IMR-90 (cell line): Measurements from ENCODE around the gene PCBP1. TPM values are rescaled to one million over a fixed set of nuclear protein-coding genes. Genes with fewer than 3 reads are reported as not detected.

ENCODE experiments used
- ATAC-seq: fragments of 200-7000 bp; cut with Tn5 transposase; 2 replicates; pipeline ENCODE4 v1.9.1; 2020; ENCODE audit warnings: low read depth, mild to moderate bottlenecking, moderate library complexity
- BruUV-seq: library from RNA; stranded (reverse); fragments of 400-500 nt; replicated peaks from 2 replicates; lab custom pipeline; 2021; lab: Mats Ljungman, UMichigan
- CTCF ChIA-PET: fragments of 300-600 bp; formaldehyde crosslinking; extraction: SDS; loops from one replicate; lab custom pipeline; 2021; ENCODE audit warnings: antibody characterized with exemption; lab: Yijun Ruan, JAX
- POLR2A ChIA-PET: fragments of 300-600 bp; sonication (Branson Sonifier 250); formaldehyde crosslinking; loops from one replicate; lab custom pipeline; 2022; ENCODE audit warnings: antibody characterized with exemption; ENCODE audit not compliant: unreplicated experiment; lab: Charles Lee
- DNase-seq: peaks from one replicate; pipeline ENCODE4 v3.0.0; 2013
- H2AFZ ChIP-seq: replicated peaks from 2 replicates; pipeline ENCODE3; 2013; ENCODE audit warnings: low read length, mild to moderate bottlenecking; ENCODE audit not compliant: poor library complexity
- H2AK5ac ChIP-seq: 2 replicates; pipeline ENCODE4 v1.6.1; 2013; ENCODE audit warnings: low read depth, low read length, inconsistent platforms
- H2AK9ac ChIP-seq: replicated peaks from 2 replicates; pipeline ENCODE3; 2013; ENCODE audit warnings: mild to moderate bottlenecking, low read depth, low read length, moderate library complexity; ENCODE audit not compliant: poor library complexity
- H2BK120ac ChIP-seq: 2 replicates; pipeline ENCODE4 v1.6.1; 2013; ENCODE audit warnings: low read depth, low read length, inconsistent platforms
- H2BK15ac ChIP-seq: 3 replicates; pipeline ENCODE4 v1.6.1; 2013; ENCODE audit warnings: low read depth, low read length, inconsistent platforms
- H2BK20ac ChIP-seq: 2 replicates; pipeline ENCODE4 v1.6.1; 2013; ENCODE audit warnings: low read depth, mild to moderate bottlenecking, inconsistent platforms, low read length, moderate library complexity
- H2BK5ac ChIP-seq: 2 replicates; pipeline ENCODE4 v1.6.1; 2013; ENCODE audit warnings: mild to moderate bottlenecking, low read depth, low read length, inconsistent platforms; ENCODE audit not compliant: poor library complexity, severe bottlenecking
- H3K14ac ChIP-seq: replicated peaks from 2 replicates; pipeline ENCODE4 v1.6.1; 2013; ENCODE audit warnings: low read depth, low read length, inconsistent platforms
- H3K18ac ChIP-seq: 2 replicates; pipeline ENCODE4 v1.6.1; 2013; ENCODE audit warnings: low read depth, low read length, control low read depth
- H3K23ac ChIP-seq: 2 replicates; pipeline ENCODE4 v1.6.1; 2013; ENCODE audit warnings: low read depth, low read length, inconsistent platforms
- H3K27ac ChIP-seq: 2 replicates; pipeline ENCODE4 v1.5.1; 2013; ENCODE audit warnings: mild to moderate bottlenecking, control low read depth, low read length; ENCODE audit not compliant: insufficient read depth
- H3K27me3 ChIP-seq: 2 replicates; pipeline ENCODE4 v1.6.1; 2013; ENCODE audit warnings: low read length; ENCODE audit not compliant: control insufficient read depth, insufficient read depth
- H3K36me3 ChIP-seq: 2 replicates; pipeline ENCODE4 v1.6.1; 2013; ENCODE audit warnings: low read length, mixed read lengths; ENCODE audit not compliant: control insufficient read depth, insufficient read depth
- H3K4ac ChIP-seq: 2 replicates; pipeline ENCODE4 v1.6.1; 2013; ENCODE audit warnings: low read depth, low read length, inconsistent platforms
- H3K4me1 ChIP-seq: 2 replicates; pipeline ENCODE4 v1.6.1; 2013; ENCODE audit warnings: low read length, mixed read lengths; ENCODE audit not compliant: control insufficient read depth, insufficient read depth
- H3K4me2 ChIP-seq: 2 replicates; pipeline ENCODE4 v1.6.1; 2013; ENCODE audit warnings: low read depth, mild to moderate bottlenecking, control low read depth, low read length, moderate library complexity
- H3K4me3 ChIP-seq: 2 replicates; pipeline ENCODE4 v1.5.1; 2013; ENCODE audit warnings: low read depth, mild to moderate bottlenecking, control low read depth, low read length, moderate library complexity; ENCODE audit not compliant: insufficient read depth
- H3K56ac ChIP-seq: 2 replicates; pipeline ENCODE4 v1.6.1; 2013; ENCODE audit warnings: low read length, inconsistent platforms; ENCODE audit not compliant: insufficient read depth; ENCODE audit errors: extremely low read depth
- H3K79me1 ChIP-seq, 2 experiments: 2 replicates each; pipeline ENCODE4 v1.6.1; 2013; ENCODE audit warnings: low read length in 2 of 2, inconsistent platforms in 1 of 2, low read depth in 1 of 2
- H3K9ac ChIP-seq: 2 replicates; pipeline ENCODE4 v1.6.1; 2013; ENCODE audit warnings: low read depth, low read length, control low read depth
- H3K9me1 ChIP-seq: 2 replicates; pipeline ENCODE4 v1.6.1; 2013; ENCODE audit warnings: low read length, inconsistent platforms; ENCODE audit not compliant: insufficient read depth
- H3K9me3 ChIP-seq: 2 replicates; pipeline ENCODE4 v1.6.1; 2013; ENCODE audit warnings: low read length; ENCODE audit not compliant: control insufficient read depth, insufficient read depth
- H4K20me1 ChIP-seq: 2 replicates; pipeline ENCODE4 v1.6.1; 2013; ENCODE audit warnings: low read length, inconsistent platforms; ENCODE audit not compliant: insufficient read depth
- H4K5ac ChIP-seq: 2 replicates; pipeline ENCODE4 v1.6.1; 2013; ENCODE audit warnings: mild to moderate bottlenecking, low read depth, low read length, control low read depth
- H4K8ac ChIP-seq, 2 experiments: 2 replicates each; pipeline ENCODE4 v1.6.1; 2013; ENCODE audit warnings: low read depth in 2 of 2, low read length in 2 of 2, control low read depth in 1 of 2, inconsistent platforms in 1 of 2
- H4K91ac ChIP-seq: 2 replicates; pipeline ENCODE4 v1.6.1; 2013; ENCODE audit warnings: low read depth, low read length, inconsistent platforms; ENCODE audit not compliant: insufficient read depth
- BHLHE40 ChIP-seq: fragments of 150-350 bp; IDR thresholded peaks from 2 replicates; pipeline ENCODE4 v1.6.1; 2016; ENCODE audit warnings: mild to moderate bottlenecking, low read depth, low read length
- CEBPB ChIP-seq: IDR thresholded peaks from 2 replicates; pipeline ENCODE4 v1.6.1; 2012; ENCODE audit warnings: low read depth, low read length, improper control_type of control experiment
- CTCF ChIP-seq: conservative IDR thresholded peaks from 2 replicates; pipeline ENCODE4 v1.5.1; 2012; ENCODE audit warnings: mild to moderate bottlenecking, low read depth, low read length, improper control_type of control experiment
- MAFK ChIP-seq: IDR thresholded peaks from 2 replicates; pipeline ENCODE4 v1.6.1; 2012; ENCODE audit warnings: low read depth, low read length, improper control_type of control experiment
- POLR2A ChIP-seq: IDR thresholded peaks from 2 replicates; pipeline ENCODE4 v1.6.1; 2012; ENCODE audit warnings: mild to moderate bottlenecking, low read depth, low read length
- RAD21 ChIP-seq: IDR thresholded peaks from 2 replicates; pipeline ENCODE4 v1.6.1; 2012; ENCODE audit warnings: low read length, improper control_type of control experiment
- WGBS, 2 experiments: methylation state at CpG; one replicate each; pipeline versions ENCODE4 v1.1.5 to v1.1.7; 2013; ENCODE audit warnings: missing lambda C conversion rate in 2 of 2; ENCODE audit not compliant: insufficient read length in 1 of 2; ENCODE audit errors: extremely low coverage in 2 of 2; 5-methylcytosine and 5-hydroxymethylcytosine counted together
- dilution Hi-C: fragments of 300-500 bp; cut with HindIII; formaldehyde crosslinking; loops from one replicate; pipeline ENCODE4 v1.14.3; 2018; ENCODE audit warnings: low sequenced_read_pairs; ENCODE audit not compliant: unreplicated experiment
- in situ Hi-C: fragments of 300-500 bp; cut with MboI; formaldehyde crosslinking; loops from 3 replicates; pipeline ENCODE4 v1.14.3; 2019; ENCODE audit warnings: low sequenced_read_pairs, inconsistent platforms, mixed read lengths
- intact Hi-C: fragments of 100-400 bp; cut with micrococcal nuclease; formaldehyde crosslinking; loops from 2 replicates; pipeline ENCODE4 v1.10.0; 2022
- polyA plus RNA-seq, 3 experiments: library from polyadenylated mRNA; depleted of rRNA; stranded (reverse); fragments of >200 nt; gene quantifications; 2 replicates each; pipeline ENCODE4 v1.2.3, GENCODE V29; 2012; ENCODE audit warnings: low replicate concordance in 1 of 3
- total RNA-seq: library from RNA; depleted of rRNA; stranded (reverse); fragments of >200 nt; gene quantifications from 2 replicates; pipeline ENCODE4 v1.2.3, GENCODE V29; 2012
- TF ChIP-seq, protein P1 (sequence below): fragments of 150-350 bp; IDR thresholded peaks from 2 replicates; pipeline ENCODE4 v1.6.1; 2016; ENCODE audit warnings: low read depth, mild to moderate bottlenecking, low read length, moderate library complexity, borderline replicate concordance

Gene PCBP1
- total and polyA plus RNA-seq, 2 of the 4 experiments (the other 2 are of a cell fraction) = 33.7 to 166 TPM

DNA sequence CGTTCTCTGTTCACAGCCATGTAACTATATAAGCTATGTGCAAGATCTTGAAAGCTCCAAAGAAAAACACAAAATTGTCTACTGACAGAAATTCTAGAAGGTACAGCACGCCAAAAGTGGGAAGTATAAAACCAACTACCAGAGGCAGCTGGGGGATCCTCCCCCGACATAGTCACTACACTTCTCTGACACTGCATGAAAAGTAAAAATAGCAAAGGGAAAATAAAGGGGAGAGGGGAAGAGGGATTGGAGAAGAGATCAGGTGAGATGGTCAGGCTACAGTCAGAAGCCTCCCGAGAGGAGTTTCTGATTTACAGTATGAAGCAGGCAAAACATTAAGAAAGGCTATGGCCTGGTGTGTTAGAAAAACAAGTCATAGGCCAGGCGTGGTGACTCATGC is 39.8 kb upstream of the PCBP1 start:
- BruUV-seq = no TSS peak
- no peak overlapping the region for H3K4me2 ChIP-seq
- in situ Hi-C loops = no loop called here

More for the DNA sequence above, 39.8 kb upstream of the PCBP1 start:
- H3K9me1 ChIP-seq = peaks cover 8% of the 10 kb centered on the region
- TF ChIP-seq CTCF (no peak), BHLHE40 (no peak), POLR2A (no peak), MAFK (no peak), CEBPB (no peak), RAD21 (no peak)
- TF ChIP-seq, protein P1, sequence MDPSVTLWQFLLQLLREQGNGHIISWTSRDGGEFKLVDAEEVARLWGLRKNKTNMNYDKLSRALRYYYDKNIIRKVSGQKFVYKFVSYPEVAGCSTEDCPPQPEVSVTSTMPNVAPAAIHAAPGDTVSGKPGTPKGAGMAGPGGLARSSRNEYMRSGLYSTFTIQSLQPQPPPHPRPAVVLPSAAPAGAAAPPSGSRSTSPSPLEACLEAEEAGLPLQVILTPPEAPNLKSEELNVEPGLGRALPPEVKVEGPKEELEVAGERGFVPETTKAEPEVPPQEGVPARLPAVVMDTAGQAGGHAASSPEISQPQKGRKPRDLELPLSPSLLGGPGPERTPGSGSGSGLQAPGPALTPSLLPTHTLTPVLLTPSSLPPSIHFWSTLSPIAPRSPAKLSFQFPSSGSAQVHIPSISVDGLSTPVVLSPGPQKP = no peak
- H3K27me3 ChIP-seq = no peaks in the 10 kb centered on the region
- H4K20me1 ChIP-seq = no peaks in the 10 kb centered on the region
- no peaks in the 10 kb centered on the region; the same call in 1 of the 2 replicates for H3K4me1 ChIP-seq
- no peaks in the 10 kb centered on the region for H3K9me3 ChIP-seq
- H3K9ac ChIP-seq = no peak overlapping the region
- H3K56ac ChIP-seq = no peak overlapping the region
- H3K18ac ChIP-seq = no peak overlapping the region
- no peak overlapping the region for H2BK15ac ChIP-seq
- H3K79me1 ChIP-seq = no peaks in the 10 kb centered on the region
- H3K4me3 ChIP-seq = no peak overlapping the region
- DNase-seq (no peak), ATAC-seq (no peak)
- no peak overlapping the region for H3K4ac ChIP-seq
- H2AFZ ChIP-seq = no peak overlapping the region
- H2BK120ac ChIP-seq = no peak overlapping the region
- H2AK5ac ChIP-seq = no peak overlapping the region
- H4K5ac ChIP-seq = no peak overlapping the region
- no peak overlapping the region for H3K14ac ChIP-seq
- no peak overlapping the region for H2BK20ac ChIP-seq
- 100% methylated on average over 1 of the region's 5 CpGs; no CpG with 5 or more reads in 1 of the 2 experiments for WGBS, 2 experiments
- no peak overlapping the region for H3K23ac ChIP-seq
- H4K91ac ChIP-seq = no peak overlapping the region
- peaks cover 7% of the 10 kb centered on the region for H3K36me3 ChIP-seq
- dilution Hi-C loops = no loop called here
- no peak overlapping the region for H4K8ac ChIP-seq
- no peak overlapping the region for H3K27ac ChIP-seq
- intact Hi-C loops = no loop called here
- POLR2A ChIA-PET = no interaction called here
- no peak overlapping the region for H2AK9ac ChIP-seq
- H2BK5ac ChIP-seq = no peak overlapping the region
- CTCF ChIA-PET = no interaction called here
